Osteocyte (in vitro differentiated cells): Measurements from ENCODE around the gene SLC22A9. TPM values are rescaled to one million over a fixed set of nuclear protein-coding genes. Genes with fewer than 3 reads are reported as not detected.

Source experiments
- DNase-seq: peaks from one replicate; pipeline ENCODE4 v3.0.0; 2021; ENCODE audit warnings: mixed read lengths; ENCODE audit not compliant: unreplicated experiment; ENCODE audit errors: extremely low spot score
- H3K27ac Mint-ChIP-seq: one replicate; pipeline ENCODE4 v1.8.0; 2021; ENCODE audit warnings: mild to moderate bottlenecking, mixed read lengths; ENCODE audit not compliant: unreplicated experiment
- H3K27me3 Mint-ChIP-seq: one replicate; pipeline ENCODE4 v1.8.0; 2021; ENCODE audit warnings: mixed read lengths; ENCODE audit not compliant: unreplicated experiment
- H3K36me3 Mint-ChIP-seq: one replicate; pipeline ENCODE4 v1.8.0; 2021; ENCODE audit warnings: mixed read lengths; ENCODE audit not compliant: unreplicated experiment
- H3K4me1 Mint-ChIP-seq: one replicate; pipeline ENCODE4 v1.8.0; 2021; ENCODE audit warnings: mixed read lengths; ENCODE audit not compliant: unreplicated experiment
- H3K4me3 Mint-ChIP-seq: one replicate; pipeline ENCODE4 v1.8.0; 2021; ENCODE audit warnings: mild to moderate bottlenecking, moderate library complexity, mixed read lengths; ENCODE audit not compliant: unreplicated experiment
- H3K9me3 Mint-ChIP-seq: one replicate; pipeline ENCODE4 v1.8.0; 2021; ENCODE audit warnings: mixed read lengths; ENCODE audit not compliant: unreplicated experiment
- CTCF ChIP-seq: fragments of 200-600 bp; sonication (generic); IDR thresholded peaks from 2 replicates; pipeline ENCODE4 v1.5.0; 2021; ENCODE audit warnings: antibody characterized with exemption, mild to moderate bottlenecking, moderate library complexity
- total RNA-seq: library from RNA; stranded (reverse); gene quantifications from 2 replicates; pipeline ENCODE4 v1.2.1, GENCODE V29; 2021

The SLC22A9 gene
- total RNA-seq, 1 donor from 2014 or later, result not detected

GRCh38 chr11:63380130-63380529 is 10.5 kb downstream of the SLC22A9 start:
- Mint-ChIP-seq H3K9me3 (no peaks in the 10 kb centered on the region), H3K36me3 (no peaks in the 10 kb centered on the region), H3K4me3 (no peak overlapping the region), H3K27ac (no peak overlapping the region), H3K4me1 (no peaks in the 10 kb centered on the region), H3K27me3 (peaks cover 17% of the 10 kb centered on the region)
- no peak for TF ChIP-seq CTCF
- no peak for DNase-seq

GRCh38 chr11:63395697-63396096 is 26.1 kb downstream of the SLC22A9 start:
- TF ChIP-seq CTCF, result no peak
- Mint-ChIP-seq H3K9me3 (no peaks in the 10 kb centered on the region), H3K36me3 (no peaks in the 10 kb centered on the region), H3K27me3 (peaks cover 9% of the 10 kb centered on the region), H3K4me3 (no peak overlapping the region), H3K4me1 (no peaks in the 10 kb centered on the region), H3K27ac (no peak overlapping the region)
- DNase-seq, result no peak

- no peak for TF ChIP-seq CTCF
- Mint-ChIP-seq H3K4me3 (no peak overlapping the region), H3K4me1 (no peaks in the 10 kb centered on the region)
Observed at GRCh38 chr11:63404161-63404935, 34.8 kb downstream of the SLC22A9 start.

GRCh38 chr11:63405114-63405513 is 35.5 kb downstream of the SLC22A9 start:
- H3K4me1 Mint-ChIP-seq, result no peaks in the 10 kb centered on the region
- H3K27me3 Mint-ChIP-seq, result peaks cover 23% of the 10 kb centered on the region
- DNase-seq, result no peak
- H3K4me3 Mint-ChIP-seq, result no peak overlapping the region
- H3K36me3 Mint-ChIP-seq, result no peaks in the 10 kb centered on the region
- no peak for TF ChIP-seq CTCF
- H3K9me3 Mint-ChIP-seq, result no peaks in the 10 kb centered on the region
- H3K27ac Mint-ChIP-seq, result no peak overlapping the region

More at GRCh38 chr11:63404161-63404935, 34.8 kb downstream of the SLC22A9 start:
- no peaks in the 10 kb centered on the region for H3K36me3 Mint-ChIP-seq
- no peak for DNase-seq
- H3K9me3 Mint-ChIP-seq, result no peaks in the 10 kb centered on the region
- H3K27ac Mint-ChIP-seq, result no peak overlapping the region
- H3K27me3 Mint-ChIP-seq, result peaks cover 26% of the 10 kb centered on the region

GRCh38 chr11:63406458-63406857 is 36.9 kb downstream of the SLC22A9 start:
- Mint-ChIP-seq H3K27me3 (peaks cover 24% of the 10 kb centered on the region), H3K9me3 (no peaks in the 10 kb centered on the region), H3K27ac (no peak overlapping the region), H3K4me1 (no peaks in the 10 kb centered on the region), H3K36me3 (no peaks in the 10 kb centered on the region), H3K4me3 (no peak overlapping the region)
- DNase-seq, result no peak
- no peak for TF ChIP-seq CTCF
